HG03135 (cell line): ENCODE measurements around the gene KRTAP6-2.

ENCODE experiments used
- ATAC-seq: cut with Tn5 transposase; IDR thresholded peaks from one replicate; pipeline ENCODE4 v1.9.1; 2021; ENCODE audit warnings: mild to moderate bottlenecking, moderate library complexity; ENCODE audit not compliant: unreplicated experiment

Gene KRTAP6-2

GRCh38 chr21:30598802-30599201 is at the start of gene KRTAP6-2:
Gene KRTAP6-2 (minus strand): TSS chr21:30598902. CDS start chr21:30598874, 28 bp downstream.
- no peak for ATAC-seq

- ATAC-seq = no peak
These were observed 48.3 kb upstream of the KRTAP6-2 start for GRCh38 chr21:30646904-30647414.

DNA sequence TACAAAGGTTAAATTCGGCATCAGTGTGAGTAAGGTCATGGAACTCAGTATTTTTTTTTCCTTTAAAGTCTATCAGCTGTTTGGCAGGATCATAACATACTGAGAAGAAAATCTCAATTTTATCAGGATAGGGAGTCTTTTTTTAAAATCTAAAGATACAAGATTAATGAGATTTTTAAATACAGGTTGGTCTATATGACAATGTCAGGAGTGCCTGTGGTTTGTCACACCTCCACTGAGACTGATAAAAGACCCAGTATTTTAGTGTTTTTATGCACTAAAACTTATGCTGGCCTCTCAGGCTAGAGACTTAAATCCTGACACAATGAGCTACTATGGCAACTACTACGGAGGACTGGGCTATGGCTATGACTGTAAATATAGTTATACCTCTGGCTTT is 43.9 kb upstream of the KRTAP6-2 start, which contains the start of gene KRTAP20-3:
TSS of gene KRTAP20-3 (plus strand) at position 301 of the 400 bp plus-strand sequence.
- ATAC-seq = no peak

DNA sequence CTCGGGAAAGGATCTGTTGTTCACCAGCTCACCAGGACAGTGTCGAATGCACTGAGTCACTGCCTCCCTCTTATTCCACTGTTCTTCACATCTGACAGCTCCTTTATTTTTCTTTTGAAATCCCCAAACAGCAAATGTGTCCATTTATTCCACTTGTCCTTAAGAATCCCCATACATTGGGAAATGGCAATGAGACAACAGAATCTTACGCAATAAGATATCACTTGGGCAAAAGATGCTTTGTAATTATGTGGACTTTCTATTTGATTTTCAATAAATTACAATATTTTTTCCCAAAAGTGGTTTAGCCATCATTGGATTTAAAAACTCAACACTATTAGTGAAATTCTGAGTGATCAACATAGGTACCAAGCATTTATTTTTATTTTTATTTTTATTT is 40.0 kb upstream of the KRTAP6-2 start:
- ATAC-seq = no peak

GRCh38 chr21:30634906-30635305 is 36.2 kb upstream of the KRTAP6-2 start, which contains the start of gene KRTAP20-2:
Gene KRTAP20-2 (plus strand): TSS chr21:30635206. CDS start chr21:30635264, 58 bp downstream.
- no peak for ATAC-seq

- ATAC-seq = no peak
These were observed 30.5 kb upstream of the KRTAP6-2 start for GRCh38 chr21:30629200-30629599.

GRCh38 chr21:30628109-30628508 is 29.4 kb upstream of the KRTAP6-2 start:
- ATAC-seq = no peak

GRCh38 chr21:30625449-30626165 is 26.9 kb upstream of the KRTAP6-2 start:
- no peak for ATAC-seq

GRCh38 chr21:30623362-30623761 is 24.7 kb upstream of the KRTAP6-2 start:
- ATAC-seq = no peak

- ATAC-seq = no peak
These were observed 21.8 kb upstream of the KRTAP6-2 start, which contains the start of gene KRTAP20-4 for GRCh38 chr21:30620522-30620921. Gene KRTAP20-4 (plus strand): TSS chr21:30620627.

GRCh38 chr21:30620080-30620479 is 21.4 kb upstream of the KRTAP6-2 start:
- ATAC-seq = no peak

DNA sequence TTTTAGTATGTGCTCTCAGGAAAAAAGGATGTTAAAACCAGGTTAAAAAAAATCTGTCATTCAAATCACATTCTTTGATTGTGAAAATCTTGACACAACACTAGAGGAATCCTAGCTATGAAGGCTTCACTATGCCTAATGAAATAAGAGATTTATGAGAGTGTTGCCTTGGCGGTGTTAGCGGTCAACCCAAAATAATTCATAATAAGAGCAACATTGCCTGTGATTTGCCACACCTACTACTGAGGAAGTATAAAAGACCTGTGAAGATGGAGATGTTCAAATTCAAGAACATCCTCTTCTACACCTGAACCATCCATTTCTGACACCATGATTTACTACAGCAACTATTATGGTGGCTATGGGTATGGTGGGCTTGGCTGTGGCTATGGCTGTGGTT is 17.4 kb upstream of the KRTAP6-2 start, which contains the start of gene KRTAP20-1:
TSS of gene KRTAP20-1 (plus strand) at position 301 of the 400 bp plus-strand sequence. CDS start at position 331, 30 bp downstream.
- no peak for ATAC-seq

- no peak for ATAC-seq
These were observed 16.5 kb upstream of the KRTAP6-2 start for GRCh38 chr21:30615199-30615598.

GRCh38 chr21:30613836-30614235 is 15.1 kb upstream of the KRTAP6-2 start, which contains the start of gene KRTAP6-1:
Gene KRTAP6-1 (minus strand): TSS chr21:30613930. CDS start chr21:30613904, 26 bp downstream.
- no peak for ATAC-seq

DNA sequence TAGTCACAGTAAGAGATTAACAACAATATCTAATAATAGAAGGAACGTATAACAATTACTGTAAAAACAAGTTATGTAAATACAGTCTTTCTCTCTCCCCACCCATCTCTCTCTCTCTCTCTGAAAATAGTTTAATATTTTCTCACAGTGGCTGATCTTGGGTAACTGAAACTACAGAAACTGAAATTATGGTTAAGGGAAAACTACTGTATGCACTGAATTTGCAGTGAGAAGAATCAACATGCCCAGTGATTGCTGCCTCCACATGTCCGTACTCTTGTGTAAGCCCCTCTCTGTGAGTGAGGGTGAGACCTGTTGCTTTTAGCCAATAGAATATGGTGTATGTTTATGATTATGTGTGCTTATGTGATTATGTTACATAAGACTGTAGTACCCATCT is 13.4 kb upstream of the KRTAP6-2 start:
- ATAC-seq = no peak

DNA sequence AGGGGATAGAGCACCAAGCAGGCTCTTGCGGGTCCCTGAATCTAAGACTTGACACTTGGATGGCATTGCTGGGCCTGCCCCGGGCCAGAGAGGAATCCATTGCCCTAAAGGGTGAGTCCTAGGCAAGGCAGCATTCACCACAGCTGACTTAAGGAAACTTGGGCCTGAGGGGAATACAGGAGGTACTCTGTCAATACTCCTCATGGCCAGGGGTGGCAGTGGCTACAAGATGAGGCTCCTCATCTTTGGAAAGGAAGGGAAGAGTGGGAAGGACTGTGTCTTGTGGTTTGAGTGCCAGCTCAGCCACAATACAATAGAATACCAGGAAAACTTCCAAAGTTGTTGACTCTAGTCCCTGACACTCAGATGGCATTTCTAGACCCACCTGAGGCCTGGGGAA is 7.3 kb upstream of the KRTAP6-2 start:
- ATAC-seq = no peak

- ATAC-seq = no peak
These were observed 2.1 kb upstream of the KRTAP6-2 start, which contains the start of gene KRTAP22-1 for GRCh38 chr21:30600787-30601186. Gene KRTAP22-1 (plus strand): TSS chr21:30601087.

DNA sequence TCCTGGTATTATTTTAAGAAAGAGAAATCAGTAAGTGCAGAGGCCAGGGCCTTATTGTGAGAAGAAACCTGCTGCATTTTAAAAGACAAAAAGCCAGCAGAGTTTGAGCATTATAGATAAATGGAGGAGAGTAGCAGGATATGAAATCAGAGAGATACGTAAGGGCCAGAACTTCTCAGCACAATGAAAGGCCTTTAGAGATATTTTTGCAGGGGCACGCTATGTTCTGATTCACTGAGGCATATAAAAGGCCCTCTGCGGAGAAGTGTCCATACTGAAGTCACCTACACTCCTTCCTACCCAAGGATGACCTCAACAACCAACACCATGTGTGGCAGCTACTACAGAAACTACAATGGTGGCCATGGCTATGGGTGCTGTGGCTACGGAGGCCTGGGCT is 6.6 kb downstream of the KRTAP6-2 start, which contains the start of gene KRTAP6-3:
TSS of gene KRTAP6-3 (plus strand) at position 301 of the 400 bp plus-strand sequence. CDS start at position 307, 6 bp downstream.
- no peak for ATAC-seq

GRCh38 chr21:30590297-30590696 is 8.4 kb downstream of the KRTAP6-2 start, which contains the start of gene KRTAP22-2:
Gene KRTAP22-2 (minus strand): TSS chr21:30590397.
- ATAC-seq = no peak

DNA sequence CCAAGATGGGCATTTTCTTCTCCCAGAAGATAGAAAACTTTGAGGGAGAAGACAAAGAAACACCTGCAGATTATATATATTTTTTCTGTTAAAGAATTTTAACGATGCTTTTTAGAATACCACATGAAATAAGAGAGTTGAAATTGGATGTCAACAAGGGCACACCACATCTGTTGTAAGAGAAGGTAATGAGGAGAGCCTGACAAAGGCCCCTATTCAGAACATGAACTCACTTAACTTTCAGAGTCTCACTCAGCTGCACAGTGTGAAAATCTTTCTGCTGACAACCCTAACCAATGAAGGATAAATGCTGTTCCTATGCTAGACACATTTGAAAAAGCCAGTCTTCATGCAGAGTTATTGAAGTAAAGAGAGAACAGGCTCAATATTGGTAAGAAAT is 15.8 kb downstream of the KRTAP6-2 start:
- ATAC-seq = no peak

DNA sequence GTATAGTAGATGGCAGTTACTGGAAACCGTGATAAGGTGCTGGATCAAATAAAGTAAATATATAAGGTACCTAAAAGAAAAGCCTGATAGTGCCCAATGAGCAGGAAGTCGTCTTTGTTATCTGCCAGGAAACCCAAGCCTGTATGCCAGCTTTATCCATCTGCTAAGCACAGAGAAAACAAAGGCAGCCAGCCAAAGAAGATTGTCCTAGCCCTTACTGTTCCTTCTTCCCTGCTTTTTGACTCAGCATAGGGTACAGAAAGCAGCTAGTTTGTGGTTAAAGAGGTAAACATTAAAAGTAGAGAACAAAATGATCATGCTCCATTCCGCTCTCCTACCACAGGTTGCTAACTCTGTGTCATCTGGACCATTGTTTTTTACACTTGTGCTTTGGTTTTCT is 18.6 kb downstream of the KRTAP6-2 start:
- no peak for ATAC-seq

DNA sequence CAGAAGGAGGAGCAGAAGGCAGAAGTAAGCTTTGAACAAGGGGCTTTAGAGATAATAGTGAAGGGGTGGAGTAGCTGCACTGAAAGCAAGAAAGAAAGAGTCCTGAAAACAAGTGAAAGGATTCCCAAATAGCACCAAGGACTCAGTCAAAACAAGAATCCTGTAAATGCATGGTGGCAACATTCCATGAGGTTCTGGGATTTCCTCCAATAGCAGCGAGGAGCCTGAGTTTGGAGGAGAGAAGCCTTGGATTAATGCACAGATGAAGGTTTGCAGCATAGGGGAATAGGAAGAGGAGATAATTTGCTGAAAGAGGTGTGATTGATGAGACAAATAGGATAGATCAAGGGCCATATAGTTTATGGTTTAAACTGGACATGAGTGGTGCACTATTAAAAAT is 19.4 kb downstream of the KRTAP6-2 start:
- ATAC-seq = no peak
